Lower leg skin (tissue), 4 donors: Measurements from ENCODE around the gene CLDN19. TPM values are rescaled to one million over a fixed set of nuclear protein-coding genes. Genes with fewer than 3 reads are reported as not detected.

ENCODE experiments used
- DNase-seq, 2 donors: peaks; one replicate each; pipeline ENCODE4 v3.0.0-alpha.2; 2019; ENCODE audit warnings: low spot score in 2 of 2
- H3K4me3 ChIP-seq: fragments of 200-600 bp; sonication (generic); 2 replicates; pipeline ENCODE4 v1.5.1; 2017; ENCODE audit warnings: mild to moderate bottlenecking, low read depth; ENCODE audit not compliant: poor library complexity, severe bottlenecking
- POLR2A ChIP-seq, 2 donors: fragments of 450-650 bp; IDR thresholded peaks; one replicate each; pipeline ENCODE4 v1.6.1; 2016 to 2017; ENCODE audit warnings: antibody characterized with exemption in 2 of 2, mild to moderate bottlenecking in 1 of 2, moderate library complexity in 1 of 2
- WGBS, 2 donors: methylation state at CpG; one replicate each; pipeline ENCODE4 v1.1.5; 2018; 5-methylcytosine and 5-hydroxymethylcytosine counted together
- intact Hi-C: fragments of 100-400 bp; cut with DNase I; formaldehyde crosslinking; loops from one replicate; pipeline ENCODE4 v1.15.0; 2023; ENCODE audit warnings: low total_unique reads
- total RNA-seq, 4 donors: library from RNA; depleted of rRNA; stranded (reverse); fragments of >200 nt; gene quantifications; one replicate each; pipeline ENCODE4 v1.1.0, GENCODE V29; 2016
- TF ChIP-seq, protein P1 (sequence below), 3 donors: fragments of 450-650 bp; IDR thresholded peaks; one replicate each; pipeline ENCODE4 v1.5.1; 2016; ENCODE audit warnings: antibody characterized with exemption in 3 of 3, mild to moderate bottlenecking in 3 of 3, moderate library complexity in 2 of 3

CLDN19 gene
- total RNA-seq, 4 donors from 2014 or later = 0.12 to 1.2 (median 0.18) TPM

DNA sequence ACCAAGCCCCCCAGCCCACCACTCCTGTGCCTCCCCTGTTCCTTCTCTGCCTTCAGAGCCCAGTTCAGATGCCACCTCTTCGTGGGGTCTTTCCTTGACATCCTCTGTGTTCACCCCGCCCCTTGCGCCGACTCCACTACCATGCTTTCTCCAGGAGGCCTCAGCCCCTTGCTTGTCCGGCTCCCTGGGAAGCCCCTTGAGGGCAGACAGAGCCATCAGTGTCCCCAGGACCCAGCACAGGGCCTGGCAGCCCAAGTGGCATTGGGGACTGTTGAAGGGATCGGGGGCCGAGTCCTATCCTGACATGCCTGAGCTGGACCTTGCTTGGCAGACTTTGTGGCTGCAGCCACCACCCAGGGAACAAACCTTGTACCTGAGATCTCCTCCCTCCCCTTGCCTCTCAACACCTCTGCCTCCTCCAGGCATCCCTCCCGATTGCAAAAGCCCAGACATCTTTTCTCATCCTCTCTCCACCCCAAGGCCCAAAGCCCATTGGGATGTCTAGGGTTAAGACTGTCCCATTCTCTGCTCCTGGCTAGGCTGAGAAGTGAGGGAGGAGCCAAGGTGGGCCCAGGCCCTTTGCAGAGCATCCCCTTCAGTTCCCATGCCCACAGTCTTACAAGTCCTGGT, 3.4 kb downstream of the CLDN19 start:
- TF ChIP-seq, protein P1, sequence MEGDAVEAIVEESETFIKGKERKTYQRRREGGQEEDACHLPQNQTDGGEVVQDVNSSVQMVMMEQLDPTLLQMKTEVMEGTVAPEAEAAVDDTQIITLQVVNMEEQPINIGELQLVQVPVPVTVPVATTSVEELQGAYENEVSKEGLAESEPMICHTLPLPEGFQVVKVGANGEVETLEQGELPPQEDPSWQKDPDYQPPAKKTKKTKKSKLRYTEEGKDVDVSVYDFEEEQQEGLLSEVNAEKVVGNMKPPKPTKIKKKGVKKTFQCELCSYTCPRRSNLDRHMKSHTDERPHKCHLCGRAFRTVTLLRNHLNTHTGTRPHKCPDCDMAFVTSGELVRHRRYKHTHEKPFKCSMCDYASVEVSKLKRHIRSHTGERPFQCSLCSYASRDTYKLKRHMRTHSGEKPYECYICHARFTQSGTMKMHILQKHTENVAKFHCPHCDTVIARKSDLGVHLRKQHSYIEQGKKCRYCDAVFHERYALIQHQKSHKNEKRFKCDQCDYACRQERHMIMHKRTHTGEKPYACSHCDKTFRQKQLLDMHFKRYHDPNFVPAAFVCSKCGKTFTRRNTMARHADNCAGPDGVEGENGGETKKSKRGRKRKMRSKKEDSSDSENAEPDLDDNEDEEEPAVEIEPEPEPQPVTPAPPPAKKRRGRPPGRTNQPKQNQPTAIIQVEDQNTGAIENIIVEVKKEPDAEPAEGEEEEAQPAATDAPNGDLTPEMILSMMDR (IDR thresholded peaks at IDR 0.05) = no peak
- TF ChIP-seq POLR2A (IDR thresholded peaks at IDR 0.05) = no peak
- intact Hi-C loops = no loop called here
- H3K4me3 ChIP-seq = no peak overlapping the region
- peak in 1 of 2 donors; percentile 81 for DNase-seq
- 82 to 91% methylated on average over 8 of the region's 8 CpGs for WGBS, 2 donors

DNA sequence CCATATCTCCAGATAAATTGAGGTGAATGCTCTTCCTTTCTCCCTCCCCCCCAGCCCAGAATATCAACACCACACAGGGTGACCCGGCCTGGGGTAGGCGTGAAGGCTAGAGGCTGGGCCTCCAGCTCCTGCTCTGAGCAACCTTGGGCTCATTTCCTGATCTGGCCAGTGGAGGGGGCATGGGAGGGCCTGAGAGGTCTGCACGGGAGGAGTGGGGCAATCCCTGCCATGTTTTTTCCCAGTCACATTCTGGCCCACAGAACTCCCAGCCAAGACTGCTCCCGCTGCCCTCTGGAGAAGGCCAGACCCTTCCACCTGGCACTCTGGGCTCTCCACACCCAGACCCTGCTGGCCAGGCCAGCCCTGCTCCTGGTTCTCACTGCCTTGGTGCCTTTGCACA, 3.9 kb downstream of the CLDN19 start:
- no peak overlapping the region for H3K4me3 ChIP-seq
- 45 to 46% methylated on average over 2 to 4 of the region's 4 CpGs for WGBS, 2 donors
- peak in 1 of 2 donors; percentile 84 for DNase-seq
- intact Hi-C loops = no loop called here
- TF ChIP-seq, protein P1 (IDR thresholded peaks at IDR 0.05) = no peak
- no peak for TF ChIP-seq POLR2A (IDR thresholded peaks at IDR 0.05)

DNA sequence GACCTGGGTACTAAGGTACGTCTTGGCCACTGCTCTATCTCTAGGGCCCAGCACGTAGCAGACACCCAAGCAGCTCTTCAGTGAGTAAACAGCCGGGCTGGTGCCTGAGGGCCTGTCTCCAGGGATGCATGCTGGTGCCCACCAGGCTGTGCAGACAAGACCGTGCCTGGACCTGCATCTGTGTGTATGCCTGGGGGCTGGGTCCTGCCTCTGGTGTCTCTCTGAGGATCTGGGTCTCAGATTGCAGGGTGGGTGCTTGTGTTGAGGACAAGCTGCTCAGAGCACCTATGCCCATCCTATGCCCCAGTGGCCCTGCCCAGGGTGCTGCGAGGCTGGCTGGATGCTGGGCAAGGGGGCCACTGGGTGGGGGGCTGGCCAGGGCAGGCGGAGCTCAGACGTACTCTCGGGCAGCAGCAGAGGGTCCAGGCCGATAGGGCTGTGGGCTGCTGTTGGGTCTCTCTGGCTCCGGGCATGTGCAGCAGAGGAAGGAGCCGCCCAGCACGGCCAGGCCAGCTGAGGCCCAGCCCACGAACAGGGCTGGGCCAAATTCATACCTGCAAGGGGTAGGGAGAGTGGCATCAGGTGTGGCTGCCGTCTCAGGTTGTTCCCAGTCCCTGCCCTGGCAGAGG, 4.4 kb downstream of the CLDN19 start:
- 56 to 68% methylated on average over 10 to 12 of the region's 14 CpGs for WGBS, 2 donors
- DNase-seq = peak in 1 of 2 donors; percentile 69
- intact Hi-C loops = no loop called here

DNA sequence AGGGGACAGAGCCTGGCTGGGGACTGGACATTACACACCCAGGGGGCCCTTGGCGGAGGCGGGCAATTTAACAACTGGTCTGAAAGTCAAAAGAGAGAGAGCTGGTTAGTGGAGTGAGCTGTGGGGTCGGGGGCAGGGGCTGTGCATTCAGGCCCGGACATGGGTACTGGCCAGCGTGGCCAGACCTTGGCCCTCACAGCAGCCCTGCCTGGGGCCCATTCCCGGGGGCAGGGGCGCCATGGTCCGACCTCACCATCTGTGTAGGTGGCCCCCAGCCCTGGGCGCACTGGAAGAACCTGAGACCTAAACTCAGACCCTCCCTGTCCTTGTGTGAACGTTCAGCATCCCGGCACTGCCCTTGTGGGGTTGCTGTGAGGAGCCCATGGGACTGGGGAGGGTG, 5.0 kb downstream of the CLDN19 start:
- H3K4me3 ChIP-seq = no peak overlapping the region
- peak in 1 of 2 donors; percentile 81 for DNase-seq
- TF ChIP-seq, protein P1 (IDR thresholded peaks at IDR 0.05) = no peak
- no peak for TF ChIP-seq POLR2A (IDR thresholded peaks at IDR 0.05)
- 82 to 84% methylated on average over 7 to 10 of the region's 11 CpGs for WGBS, 2 donors
- intact Hi-C loops = no loop called here

More for the DNA sequence above, 4.4 kb downstream of the CLDN19 start:
- TF ChIP-seq POLR2A (IDR thresholded peaks at IDR 0.05) = no peak
- TF ChIP-seq, protein P1 (IDR thresholded peaks at IDR 0.05) = no peak
- no peak overlapping the region for H3K4me3 ChIP-seq

DNA sequence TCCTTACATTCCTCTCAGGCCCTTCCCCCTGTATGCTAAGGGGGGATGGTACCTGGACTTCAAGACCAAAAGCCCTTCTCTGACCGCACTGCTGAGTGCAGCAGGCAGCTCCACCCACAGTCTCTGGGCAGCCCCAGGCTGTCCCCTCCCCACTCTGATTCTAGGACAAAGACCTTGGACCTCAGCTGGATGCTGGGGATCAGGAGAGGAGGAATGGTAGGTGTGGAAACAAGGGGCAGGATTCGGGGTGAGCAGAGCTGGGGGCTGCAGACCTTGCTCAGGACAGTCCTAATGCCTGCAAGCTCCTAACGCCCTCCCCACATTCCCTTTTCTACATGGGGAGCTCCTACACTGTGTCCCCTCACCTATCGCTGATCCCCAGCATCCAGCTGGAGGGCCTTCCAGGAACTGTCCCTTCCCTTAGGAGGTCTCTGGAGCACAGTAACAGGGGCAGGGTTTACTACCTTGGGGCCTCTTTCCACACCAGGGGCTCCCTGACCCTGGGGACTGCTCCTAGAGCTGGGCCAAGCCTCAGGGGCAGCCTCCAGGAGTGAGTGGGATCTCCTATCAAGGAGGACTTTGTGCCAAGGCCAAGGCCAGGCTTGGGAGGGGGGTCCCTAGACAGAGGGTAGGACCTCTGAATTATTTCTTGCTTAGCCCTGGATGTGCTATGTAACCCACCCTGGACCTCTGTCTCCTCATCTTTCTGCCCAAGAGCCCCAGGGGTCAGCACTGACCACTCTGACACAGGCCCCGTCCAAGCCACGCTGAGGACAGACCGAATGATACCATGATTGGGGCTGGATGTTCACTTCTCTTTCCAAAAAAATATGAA, 5.6 kb downstream of the CLDN19 start:
- no peak overlapping the region for H3K4me3 ChIP-seq
- peak in 1 of 2 donors; percentile 50 for DNase-seq
- TF ChIP-seq, protein P1 (IDR thresholded peaks at IDR 0.05) = no peak
- TF ChIP-seq POLR2A (IDR thresholded peaks at IDR 0.05) = no peak
- 89 to 90% methylated on average over 7 of the region's 7 CpGs for WGBS, 2 donors
- intact Hi-C loops = no loop called here
